GM12873 (cell line): ENCODE data around the gene SPAAR.

ENCODE experiments used
- CTCF ChIP-seq: IDR thresholded peaks from 2 replicates; pipeline ENCODE4 v1.5.1; 2012; ENCODE audit warnings: low read depth, mild to moderate bottlenecking, moderate library complexity, low read length, control low read depth; ENCODE audit not compliant: insufficient read depth; ENCODE audit errors: missing control alignments

SPAAR gene

GRCh38 chr9:35930989-35931388 lies 21.7 kb downstream of the SPAAR start:
- TF ChIP-seq CTCF: no peak

GRCh38 chr9:35932735-35933134 lies 23.4 kb downstream of the SPAAR start:
- no peak for TF ChIP-seq CTCF

- no peak for TF ChIP-seq CTCF
These were observed 24.3 kb downstream of the SPAAR start for GRCh38 chr9:35933550-35934067.

- no peak for TF ChIP-seq CTCF
These were observed 26.0 kb downstream of the SPAAR start for GRCh38 chr9:35935261-35935660.

- TF ChIP-seq CTCF: no peak
These were observed 26.6 kb downstream of the SPAAR start for GRCh38 chr9:35935755-35936509.

GRCh38 chr9:35937227-35937626 lies 27.9 kb downstream of the SPAAR start:
- TF ChIP-seq CTCF: no peak

- no peak for TF ChIP-seq CTCF
These were observed 29.4 kb downstream of the SPAAR start for GRCh38 chr9:35938474-35939356.
